Omental fat pad (tissue), 4 donors: Measurements from ENCODE around the gene PAPSS1. TPM values are rescaled to one million over a fixed set of nuclear protein-coding genes. Genes with fewer than 3 reads are reported as not detected.

ENCODE experiments used
- ATAC-seq: fragments of 150-250 bp; one replicate; pipeline ENCODE4 v1.9.1; 2016; ENCODE audit warnings: mild to moderate bottlenecking, moderate library complexity; ENCODE audit not compliant: low FRiP score
- DNase-seq: peaks from one replicate; pipeline ENCODE4 v3.0.0-alpha.2; 2019; ENCODE audit warnings: low spot score
- total RNA-seq, 4 donors: library from RNA; depleted of rRNA; stranded (reverse); fragments of >200 nt; gene quantifications; one replicate each; pipeline ENCODE4 v1.1.0, GENCODE V29; 2016
- TF ChIP-seq, protein P1 (sequence below), 3 donors: fragments of 450-650 bp; IDR thresholded peaks; one replicate each; pipeline ENCODE4 v1.5.1; 2016 to 2017; ENCODE audit warnings: antibody characterized with exemption in 3 of 3, mild to moderate bottlenecking in 3 of 3, moderate library complexity in 2 of 3

PAPSS1 gene
- total RNA-seq, 4 donors from 2014 or later = 29.4 to 41.5 (median 37.6) TPM

DNA sequence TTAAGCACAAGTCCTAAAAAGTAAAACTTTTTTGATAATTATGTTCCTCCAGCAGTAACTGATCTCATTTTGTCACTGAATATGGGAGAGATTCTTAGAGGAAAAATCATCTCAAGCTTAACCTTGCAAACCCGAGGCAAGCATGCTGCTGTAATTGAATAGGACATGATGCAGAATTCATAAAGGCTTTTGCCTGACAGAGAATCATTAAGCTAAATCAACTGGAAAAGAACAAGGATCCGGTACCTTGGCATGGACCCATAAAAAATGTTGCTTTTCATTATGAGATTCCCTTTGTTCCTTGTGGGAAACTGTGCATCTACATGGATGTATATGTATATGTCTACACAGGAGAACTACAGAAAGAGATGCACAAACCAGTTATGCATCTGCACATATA is 149.1 kb downstream of the PAPSS1 start:
- TF ChIP-seq, protein P1, sequence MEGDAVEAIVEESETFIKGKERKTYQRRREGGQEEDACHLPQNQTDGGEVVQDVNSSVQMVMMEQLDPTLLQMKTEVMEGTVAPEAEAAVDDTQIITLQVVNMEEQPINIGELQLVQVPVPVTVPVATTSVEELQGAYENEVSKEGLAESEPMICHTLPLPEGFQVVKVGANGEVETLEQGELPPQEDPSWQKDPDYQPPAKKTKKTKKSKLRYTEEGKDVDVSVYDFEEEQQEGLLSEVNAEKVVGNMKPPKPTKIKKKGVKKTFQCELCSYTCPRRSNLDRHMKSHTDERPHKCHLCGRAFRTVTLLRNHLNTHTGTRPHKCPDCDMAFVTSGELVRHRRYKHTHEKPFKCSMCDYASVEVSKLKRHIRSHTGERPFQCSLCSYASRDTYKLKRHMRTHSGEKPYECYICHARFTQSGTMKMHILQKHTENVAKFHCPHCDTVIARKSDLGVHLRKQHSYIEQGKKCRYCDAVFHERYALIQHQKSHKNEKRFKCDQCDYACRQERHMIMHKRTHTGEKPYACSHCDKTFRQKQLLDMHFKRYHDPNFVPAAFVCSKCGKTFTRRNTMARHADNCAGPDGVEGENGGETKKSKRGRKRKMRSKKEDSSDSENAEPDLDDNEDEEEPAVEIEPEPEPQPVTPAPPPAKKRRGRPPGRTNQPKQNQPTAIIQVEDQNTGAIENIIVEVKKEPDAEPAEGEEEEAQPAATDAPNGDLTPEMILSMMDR (IDR thresholded peaks at IDR 0.05) = no peak
- DNase-seq = no peak
- no peak for ATAC-seq

- TF ChIP-seq, protein P1 (IDR thresholded peaks at IDR 0.05) = no peak
- no peak for DNase-seq
- no peak for ATAC-seq
Measured at GRCh38 chr4:107564326-107564725, 155.7 kb downstream of the PAPSS1 start.

Other genes with a start within 250 kb of the PAPSS1 start
- 100 to 1,000 TPM in 2 of 4 donors, 10 to 100 TPM in 2; 20.2 to 473 (median 149) TPM for gene SGMS2, start 104.7 kb upstream of the PAPSS1 start, total RNA-seq
- 10 to 100 TPM in 3 of 4 donors, 1 to 10 TPM in 1; 9.2 to 15.6 (median 14.4) TPM for gene CYP2U1, start 211.3 kb upstream of the PAPSS1 start, total RNA-seq